ENCODE data around the gene BORCS6. TPM values are rescaled to one million over a fixed set of nuclear protein-coding genes. Genes with fewer than 3 reads are reported as not detected.

The BORCS6 gene
- total RNA-seq = 5.7 and 7.7 TPM in 2 replicates

DNA sequence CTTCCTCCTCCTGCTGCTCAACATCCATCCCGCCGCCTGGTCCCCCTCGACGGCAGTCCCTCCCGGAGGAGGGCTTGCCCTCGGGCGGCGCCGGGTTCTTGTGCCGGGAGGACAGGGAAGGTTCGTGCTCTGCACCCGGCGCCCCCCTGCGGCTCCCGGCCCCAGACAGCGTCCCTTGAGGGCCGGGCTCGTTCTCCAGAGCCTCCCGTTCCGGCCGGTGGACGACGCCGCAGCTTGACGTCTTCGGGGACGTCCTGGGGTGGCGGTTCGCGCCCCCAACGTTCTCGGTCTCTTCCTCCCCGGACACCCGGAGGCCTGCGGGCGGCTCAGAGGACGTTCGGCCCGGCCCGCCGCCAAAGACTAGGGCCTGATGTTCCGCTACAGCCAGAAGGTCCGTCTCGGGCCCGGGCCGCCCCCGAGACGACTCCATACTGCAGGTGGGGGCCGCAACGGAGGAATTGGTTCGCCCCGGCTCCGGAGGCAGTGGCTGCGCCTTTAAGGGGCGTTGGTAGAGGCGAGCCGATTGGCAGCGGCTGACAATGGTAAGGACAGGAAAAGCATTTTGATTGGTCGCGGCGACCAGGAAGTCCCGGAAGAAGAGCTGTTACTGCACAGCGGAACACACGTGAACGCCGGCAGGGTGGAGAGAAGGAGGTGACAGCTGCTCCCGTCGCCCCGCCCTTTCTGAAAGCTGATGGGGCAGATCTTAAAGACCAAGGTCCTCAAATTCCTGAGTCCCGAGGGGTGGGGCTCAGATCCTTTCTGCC is at the start of gene BORCS6:
Gene BORCS6 (minus strand): TSS at position 470 of the 767 bp plus-strand sequence. CDS start 40 bp downstream, at position 430.

DNA sequence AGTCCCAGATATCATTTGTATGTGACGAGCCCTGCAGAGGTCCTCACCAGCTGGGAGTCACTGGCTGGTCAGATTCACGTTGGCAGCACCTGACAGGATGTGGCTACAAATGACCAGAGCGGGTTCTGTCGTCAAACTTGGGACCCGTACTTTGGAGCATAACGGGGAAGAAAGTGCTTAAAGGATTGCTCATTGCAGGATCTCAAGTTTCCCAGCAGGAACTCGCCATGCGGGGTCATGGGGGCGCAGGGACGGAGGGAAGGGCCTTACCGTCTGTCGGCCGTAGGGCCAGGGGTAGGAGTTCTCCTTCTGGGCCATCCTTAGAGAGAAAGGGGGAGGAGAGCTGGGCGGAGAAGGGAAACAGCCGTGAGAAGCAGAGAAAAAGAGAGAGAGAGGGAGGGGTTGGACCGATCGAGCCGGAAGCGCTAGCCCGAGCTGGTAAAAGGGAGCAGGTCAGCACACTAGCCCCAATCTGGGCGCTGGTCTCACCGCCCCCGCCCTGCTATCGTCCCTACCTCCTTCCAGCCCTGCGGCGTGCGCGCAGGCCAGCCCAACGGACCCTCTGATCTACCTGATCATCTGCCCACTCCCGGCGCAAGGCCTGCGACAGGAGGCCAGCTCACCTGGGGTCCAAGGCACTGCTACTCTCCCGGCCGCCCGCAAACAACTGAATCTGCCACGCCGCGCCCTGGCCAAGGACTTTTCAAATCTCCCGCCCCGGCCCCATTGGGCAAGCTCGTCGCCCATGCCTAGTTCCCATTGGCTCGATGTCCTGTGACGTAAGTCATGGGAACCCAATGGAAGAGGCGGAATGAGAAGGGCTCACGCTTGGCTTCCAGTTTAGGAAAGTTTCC is 20.2 kb upstream of the BORCS6 start, which contains the start of gene AURKB:
Gene AURKB (minus strand): TSS at position 669 of the 854 bp plus-strand sequence. CDS start 351 bp downstream, at position 318.

DNA sequence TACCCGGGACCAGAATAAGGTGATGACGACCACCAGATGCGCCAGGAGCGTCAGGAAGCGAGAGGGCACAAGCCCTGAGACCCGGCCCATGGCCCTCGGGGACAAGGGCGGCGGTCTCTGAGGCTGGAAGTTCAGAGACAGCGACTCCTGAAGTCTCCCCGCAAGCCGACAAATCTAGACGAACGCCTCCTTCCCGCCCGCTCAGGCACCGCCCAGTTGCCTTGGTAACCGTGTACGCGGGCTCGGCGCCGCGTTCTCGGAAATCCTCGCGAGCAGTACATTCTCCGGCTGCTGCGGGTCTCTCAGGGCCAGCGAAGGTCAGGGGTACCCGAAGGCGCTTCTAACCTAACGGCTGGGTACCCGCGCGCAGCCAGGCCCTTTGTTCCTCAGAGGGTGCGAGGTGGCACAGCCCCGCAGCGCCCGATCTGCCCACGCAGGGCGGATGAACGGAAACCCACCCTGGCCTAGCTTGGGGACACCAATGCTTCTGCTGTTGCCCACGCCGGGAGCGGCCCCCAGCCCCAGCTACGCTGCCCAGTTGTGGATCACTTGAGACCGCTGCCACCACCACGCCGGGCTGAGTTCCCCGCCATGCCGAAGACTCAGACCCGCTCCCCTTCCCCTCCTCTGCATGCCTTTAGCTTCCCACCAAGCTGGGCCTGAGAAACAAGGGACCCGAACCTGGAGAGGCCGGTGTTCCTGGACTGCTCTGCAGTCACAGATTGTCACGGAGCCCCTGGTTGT is 13.6 kb downstream of the BORCS6 start, which contains the start of gene TMEM107:
Gene TMEM107 (minus strand): TSS at position 184 of the 744 bp plus-strand sequence. CDS start 94 bp downstream, at position 90.

DNA sequence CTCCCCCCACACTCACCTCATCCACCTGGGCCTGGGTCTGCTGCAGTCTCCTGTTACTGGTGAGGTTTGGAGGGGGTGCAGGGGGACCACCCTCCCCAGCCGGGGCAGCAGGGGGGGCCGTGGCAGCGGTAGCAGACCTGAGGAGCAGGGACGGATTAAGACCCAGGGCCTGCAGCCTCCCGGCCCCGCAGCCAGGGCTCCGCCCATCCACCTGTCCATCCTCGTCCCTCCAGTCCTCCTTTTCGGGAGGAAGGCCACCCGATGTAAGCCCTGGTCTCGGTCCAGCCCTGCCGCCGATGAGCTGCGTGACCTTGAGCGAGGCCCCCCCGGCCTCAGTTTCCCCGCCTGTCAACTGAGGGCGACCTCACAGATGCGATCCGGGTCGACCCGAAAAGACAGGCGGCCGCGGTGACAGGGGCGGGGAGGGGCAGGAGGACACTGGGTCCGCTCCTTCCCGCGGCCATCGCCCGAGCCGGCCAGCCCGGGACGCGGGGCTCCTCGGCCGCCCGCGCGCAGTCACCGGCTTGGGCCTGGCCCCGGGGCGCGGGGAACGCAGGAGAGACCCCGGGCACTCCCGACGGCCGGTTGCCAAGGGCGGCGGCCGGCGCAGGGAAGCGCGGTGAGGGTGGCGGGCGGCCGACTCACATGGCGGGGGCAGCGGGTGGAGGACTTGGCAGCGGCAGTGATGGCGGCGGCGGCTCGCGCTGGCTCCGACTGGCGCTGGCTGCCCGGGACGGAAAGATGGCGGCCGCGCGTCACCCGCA is 27.6 kb downstream of the BORCS6 start, which contains the start of gene VAMP2:
Gene VAMP2 (minus strand): TSS at position 716 of the 764 bp plus-strand sequence. CDS start 69 bp downstream, at position 647.

DNA sequence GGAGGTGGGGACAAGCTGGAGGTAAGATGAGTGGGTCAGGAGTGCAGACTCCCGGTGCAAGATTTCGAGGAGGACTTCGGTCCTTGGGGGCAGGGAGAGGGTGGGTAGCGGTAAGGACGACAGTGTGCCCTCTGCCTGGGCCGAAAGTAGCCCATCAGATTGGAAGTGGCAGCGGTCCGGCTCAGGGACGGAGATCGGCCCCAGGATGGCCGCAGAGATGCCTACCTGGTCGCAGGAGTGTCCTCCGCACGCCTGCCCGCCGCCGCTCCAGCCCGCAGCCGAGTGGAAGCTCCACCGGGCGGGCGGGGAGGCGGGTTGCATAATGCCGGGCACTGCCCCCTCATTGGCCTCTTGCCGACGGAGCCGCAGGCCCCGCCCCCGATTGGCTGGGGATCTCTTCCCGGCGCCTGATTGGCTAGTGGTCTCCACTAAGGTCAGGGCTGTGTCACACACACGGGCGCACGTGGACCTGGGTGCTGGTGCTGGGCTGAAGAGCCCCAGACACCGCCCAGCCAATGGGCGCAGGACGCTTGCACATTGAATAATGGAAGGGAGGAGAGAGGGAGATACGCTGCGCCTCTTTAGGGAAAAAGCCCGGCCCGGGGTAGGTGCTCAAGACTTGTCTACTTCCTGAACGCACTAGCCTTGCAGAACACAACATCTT is 37.7 kb downstream of the BORCS6 start, which contains the start of gene PER1:
Gene PER1 (minus strand): TSS at position 293 of the 664 bp plus-strand sequence. CDS start 1,698 bp downstream, outside the sequence.

Other genes with a start within 250 kb of the BORCS6 start
- gene GUCY2D, start 187.6 kb downstream of the BORCS6 start, total RNA-seq = not detected in 2 replicates
- 0.07 and 1.2 TPM in 2 replicates for gene ALOX15B, start 151.1 kb downstream of the BORCS6 start, total RNA-seq
- not detected in 2 replicates for gene ALOX12B, start 102.5 kb downstream of the BORCS6 start, total RNA-seq
- not detected in 2 replicates for gene ALOXE3, start 71.7 kb downstream of the BORCS6 start, total RNA-seq
- 0.13 TPM in 1 of 2 replicates, not detected in the other for gene HES7, start 66.1 kb downstream of the BORCS6 start, total RNA-seq
- gene PER1, start 37.8 kb downstream of the BORCS6 start, total RNA-seq = 8.3 and 16.0 TPM in 2 replicates
- 11.6 and 12.8 TPM in 2 replicates for gene VAMP2, start 27.2 kb downstream of the BORCS6 start, total RNA-seq
- 27.2 and 30.0 TPM in 2 replicates for gene TMEM107, start 13.8 kb downstream of the BORCS6 start, total RNA-seq
- gene AURKB, start 20.4 kb upstream of the BORCS6 start, total RNA-seq = 2.8 and 5.5 TPM in 2 replicates
- gene CTC1, start 57.9 kb upstream of the BORCS6 start, total RNA-seq = 6.8 and 7.9 TPM in 2 replicates
- gene PFAS, start 59.1 kb upstream of the BORCS6 start, total RNA-seq = 14.1 and 27.2 TPM in 2 replicates
- gene RANGRF, start 98.5 kb upstream of the BORCS6 start, total RNA-seq = 7.9 and 9.4 TPM in 2 replicates
- 0.78 and 1.3 TPM in 2 replicates for gene SLC25A35, start 105.2 kb upstream of the BORCS6 start, total RNA-seq
- 0.03 and 0.07 TPM in 2 replicates for gene ARHGEF15, start 120.1 kb upstream of the BORCS6 start, total RNA-seq
- gene ODF4, start 149.7 kb upstream of the BORCS6 start, total RNA-seq = not detected in 2 replicates
- 1,414 and 1,770 TPM in 2 replicates for gene RPL26, start 193.0 kb upstream of the BORCS6 start, total RNA-seq
- gene RNF222, start 207.6 kb upstream of the BORCS6 start, total RNA-seq = not detected in 2 replicates
- gene NDEL1, start 245.7 kb upstream of the BORCS6 start, total RNA-seq = 56.0 and 57.7 TPM in 2 replicates